Stimulated activated naive CD8-positive, alpha-beta T cell treated with anti-CD3 and anti-CD28 coated beads, Interleukin-15, amount 100 ng/mL, for 72 hours (primary cell): ENCODE results near the gene DLAT.
"Not testable (repeated sequence)": the region's sequence is repeated elsewhere in the genome, so short reads cannot be mapped to it uniquely, and the experiment has no call there.

Experiments used
- ATAC-seq: fragments of 150-1000 bp; cut with Tn5 transposase; 2 replicates; pipeline ENCODE4 v1.10.0; 2021; ENCODE audit warnings: mild to moderate bottlenecking, moderate library complexity
- DNase-seq, 2 donors: peaks; one replicate each; pipeline ENCODE4 v3.0.0; 2021 to 2022
- H3K27ac Mint-ChIP-seq, 2 donors: one replicate each; pipeline ENCODE4 v1.8.0; 2022; ENCODE audit warnings: mild to moderate bottlenecking in 2 of 2, mixed read lengths in 2 of 2, moderate library complexity in 2 of 2
- H3K27me3 Mint-ChIP-seq: one replicate; pipeline ENCODE4 v1.8.0; 2022; ENCODE audit warnings: mixed read lengths
- H3K4me1 Mint-ChIP-seq: one replicate; pipeline ENCODE4 v1.8.0; 2022; ENCODE audit warnings: mild to moderate bottlenecking, mixed read lengths
- H3K4me3 Mint-ChIP-seq, 2 donors: one replicate each; pipeline ENCODE4 v1.8.0; 2022; ENCODE audit warnings: mild to moderate bottlenecking in 2 of 2, mixed read lengths in 2 of 2, moderate library complexity in 1 of 2
- H3K9me3 Mint-ChIP-seq, 2 donors: one replicate each; pipeline ENCODE4 v1.8.0; 2022; ENCODE audit warnings: mixed read lengths in 2 of 2

Gene DLAT

DNA sequence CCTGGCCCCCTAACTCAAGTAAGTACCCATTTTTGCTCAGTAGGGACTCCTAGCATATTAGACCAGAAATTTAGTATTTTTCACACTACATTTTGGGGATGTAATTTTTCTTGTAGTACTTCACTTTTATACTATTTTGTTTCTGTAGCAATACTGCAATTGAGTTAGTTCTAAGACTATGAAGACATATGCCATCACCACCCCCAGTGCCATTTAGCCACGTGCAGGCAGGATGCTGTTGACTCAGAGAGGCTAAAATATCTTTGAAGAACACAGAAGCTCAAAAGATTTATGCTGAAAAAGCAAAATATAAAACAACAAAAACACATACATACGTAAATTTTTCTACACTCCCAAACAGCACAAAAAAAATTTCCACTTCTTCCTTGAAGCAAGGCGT is 29.1 kb upstream of the DLAT start:
- H3K27ac Mint-ChIP-seq = no peak overlapping the region
- no peaks in the 10 kb centered on the region for H3K27me3 Mint-ChIP-seq
- no peak for DNase-seq
- no peaks in the 10 kb centered on the region for H3K9me3 Mint-ChIP-seq
- no peak overlapping the region for H3K4me3 Mint-ChIP-seq
- no peaks in the 10 kb centered on the region for H3K4me1 Mint-ChIP-seq
- ATAC-seq = no peak

DNA sequence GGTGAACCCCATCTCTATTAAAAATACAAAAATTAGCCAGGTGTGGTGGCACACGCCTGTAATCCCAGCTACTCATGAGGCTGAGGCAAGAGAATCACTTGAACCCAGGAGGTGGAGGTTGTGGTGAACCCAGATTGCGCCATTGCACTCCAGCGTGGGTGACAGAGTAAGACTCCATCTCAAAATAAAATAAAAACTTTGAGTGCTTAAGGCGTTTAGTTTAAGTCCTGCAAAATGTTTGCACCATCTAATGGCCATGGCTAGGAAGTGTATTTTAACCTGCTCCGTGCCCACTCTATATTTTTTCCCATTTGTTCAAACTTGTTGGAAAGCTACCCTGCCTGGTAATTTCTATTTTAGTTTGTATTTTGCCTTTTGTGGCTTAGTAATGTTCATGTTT is 28.5 kb upstream of the DLAT start:
- H3K27ac Mint-ChIP-seq, DNase-seq, H3K9me3 Mint-ChIP-seq, H3K4me1 Mint-ChIP-seq, ATAC-seq, H3K4me3 Mint-ChIP-seq, H3K27me3 Mint-ChIP-seq: not testable (repeated sequence)

DNA sequence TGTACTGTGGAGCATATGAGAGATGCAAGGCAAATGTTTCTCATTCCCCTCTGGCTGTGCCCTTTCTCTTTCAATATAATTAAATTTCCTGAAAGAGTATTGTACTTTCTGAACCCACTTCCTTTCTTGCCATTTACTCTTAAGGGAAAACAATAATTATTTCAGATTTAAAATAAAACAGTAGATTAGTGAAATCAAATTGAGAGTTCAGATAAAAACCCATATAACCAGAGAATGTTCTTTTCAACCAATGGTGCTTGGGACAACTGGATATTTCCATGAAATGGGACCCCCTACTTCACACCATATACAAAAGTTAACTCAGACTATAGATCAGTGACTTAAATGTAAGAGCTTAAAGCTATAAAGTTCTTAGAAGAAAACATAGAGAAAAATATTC is 26.1 kb upstream of the DLAT start:
- H3K27ac Mint-ChIP-seq = no peak overlapping the region
- no peaks in the 10 kb centered on the region for H3K9me3 Mint-ChIP-seq
- H3K4me3 Mint-ChIP-seq = no peak overlapping the region
- ATAC-seq = no peak
- no peaks in the 10 kb centered on the region for H3K27me3 Mint-ChIP-seq
- H3K4me1 Mint-ChIP-seq = no peaks in the 10 kb centered on the region
- DNase-seq = no peak

DNA sequence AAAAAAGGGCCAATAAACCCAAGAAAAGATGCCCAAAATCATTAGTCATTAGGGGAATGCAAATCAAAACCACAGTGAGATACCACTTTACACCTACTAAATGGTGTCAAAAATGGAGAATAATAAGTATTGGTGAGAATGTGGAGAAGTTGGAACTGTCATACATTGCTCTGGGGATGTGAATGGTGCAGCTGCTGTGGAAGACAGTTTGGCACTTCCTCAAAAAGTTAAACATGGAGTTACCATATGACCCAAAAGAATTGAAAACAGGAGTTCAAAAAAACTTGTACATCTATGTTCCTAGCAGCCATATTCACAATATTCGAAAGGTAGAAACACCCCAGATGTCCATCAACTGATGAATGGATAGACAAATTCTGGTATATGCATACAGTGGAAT is 24.5 kb upstream of the DLAT start:
- H3K9me3 Mint-ChIP-seq = no peaks in the 10 kb centered on the region
- H3K4me3 Mint-ChIP-seq = no peak overlapping the region
- DNase-seq = no peak
- no peaks in the 10 kb centered on the region for H3K27me3 Mint-ChIP-seq
- H3K4me1 Mint-ChIP-seq = no peaks in the 10 kb centered on the region
- ATAC-seq = no peak
- no peak overlapping the region for H3K27ac Mint-ChIP-seq

DNA sequence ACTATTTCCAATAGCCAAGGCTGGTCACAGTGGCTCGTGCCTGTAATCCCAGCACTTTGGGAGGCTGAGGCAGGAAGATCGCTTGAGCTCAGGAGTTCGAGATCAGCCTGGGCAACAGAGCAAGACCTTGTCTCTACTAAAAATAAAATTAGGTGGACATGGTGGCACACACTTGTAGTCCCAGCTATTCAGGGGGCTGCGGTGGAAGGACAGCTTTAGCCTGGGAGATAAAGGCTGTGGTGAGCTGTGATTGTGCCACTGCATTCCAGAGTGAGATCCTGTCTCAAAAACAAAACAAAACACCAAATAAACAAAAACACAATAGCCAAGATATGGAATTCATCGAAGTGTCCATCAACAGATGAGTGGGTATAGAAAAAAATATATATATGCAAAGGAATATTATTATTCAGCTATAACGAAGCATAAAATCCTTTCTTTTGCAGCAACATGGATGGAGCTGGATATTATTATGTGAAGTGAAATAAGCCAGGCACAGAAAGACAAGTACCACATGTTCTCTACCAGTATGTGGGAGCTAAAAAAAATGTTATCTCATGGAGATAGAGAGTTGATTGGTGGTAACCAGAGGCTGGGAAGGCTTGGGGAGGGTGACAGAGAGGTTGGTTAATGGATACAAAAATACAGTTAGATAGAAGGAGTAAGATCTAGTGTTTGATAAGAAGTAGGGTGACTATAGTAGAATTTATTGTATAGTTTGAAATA is 22.6 kb upstream of the DLAT start:
- no peak overlapping the region for H3K27ac Mint-ChIP-seq
- DNase-seq (no peak), ATAC-seq (no peak)
- H3K27me3 Mint-ChIP-seq = peaks cover 9% of the 10 kb centered on the region
- no peaks in the 10 kb centered on the region for H3K4me1 Mint-ChIP-seq
- no peak overlapping the region for H3K4me3 Mint-ChIP-seq
- H3K9me3 Mint-ChIP-seq = no peaks in the 10 kb centered on the region

DNA sequence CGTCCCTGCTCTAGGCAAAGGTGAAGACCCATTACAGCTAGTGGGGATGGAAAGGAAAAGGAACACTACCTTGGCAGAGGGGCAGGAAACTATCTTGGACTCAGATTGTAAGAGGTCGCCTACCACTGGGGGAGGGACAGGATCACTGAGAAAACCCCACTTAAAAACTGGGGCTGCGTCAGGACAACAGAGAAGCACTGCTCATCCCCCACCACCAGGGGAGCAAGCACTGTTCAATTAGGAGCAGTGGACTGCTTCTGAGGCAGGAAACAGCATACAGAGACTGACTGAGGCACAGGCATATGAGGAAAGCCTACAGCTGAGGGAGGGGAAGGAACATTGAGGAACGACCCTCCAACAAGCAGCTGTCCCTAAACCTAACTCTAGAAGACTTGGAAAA is 20.8 kb upstream of the DLAT start:
- peak overlapping the region in 1 of 2 donors; percentile 66 for H3K27ac Mint-ChIP-seq
- peaks cover 22% of the 10 kb centered on the region for H3K27me3 Mint-ChIP-seq
- H3K4me3 Mint-ChIP-seq = no peak overlapping the region
- H3K9me3 Mint-ChIP-seq = no peaks in the 10 kb centered on the region
- H3K4me1 Mint-ChIP-seq = no peaks in the 10 kb centered on the region
- DNase-seq = peak in 1 of 2 donors; percentile 3
- peak; percentile 74 for ATAC-seq

DNA sequence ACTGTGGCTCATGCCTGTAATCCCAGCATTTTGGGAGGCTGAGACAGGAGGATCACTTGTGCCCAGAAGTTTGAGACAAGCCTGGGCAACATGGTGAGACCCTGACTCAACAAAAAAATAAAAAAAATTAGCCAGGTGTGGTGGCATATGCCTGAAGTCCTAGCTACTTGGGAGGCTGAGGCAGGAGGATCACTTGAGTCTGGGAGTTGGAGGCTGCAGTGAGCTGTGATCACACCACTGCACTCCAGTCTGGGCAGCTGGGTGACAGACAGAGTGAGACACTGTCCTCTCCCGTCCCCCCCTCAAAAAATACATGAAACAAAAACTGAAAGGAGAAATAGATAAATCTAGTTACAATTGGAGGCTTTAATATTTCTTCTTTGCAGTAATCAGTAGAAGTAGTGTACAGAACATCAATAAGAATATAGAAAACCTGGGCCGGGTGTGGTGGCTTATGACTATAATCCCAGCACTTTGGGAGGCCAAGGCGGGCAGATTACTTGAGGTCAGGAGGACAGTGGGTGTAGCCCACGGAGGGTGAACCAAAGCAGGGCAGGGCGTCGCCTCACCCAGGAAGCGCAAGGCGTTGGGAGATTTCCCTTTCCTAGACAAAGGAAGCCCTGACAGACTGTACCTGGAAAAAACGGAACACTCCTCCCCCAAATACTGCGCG is 19.6 kb upstream of the DLAT start:
- Mint-ChIP-seq H3K4me3 (no peak overlapping the region), H3K27ac (no peak overlapping the region), H3K4me1 (no peaks in the 10 kb centered on the region), H3K27me3 (peaks cover 22% of the 10 kb centered on the region), H3K9me3 (no peaks in the 10 kb centered on the region)
- ATAC-seq = no peak
- DNase-seq = no peak

DNA sequence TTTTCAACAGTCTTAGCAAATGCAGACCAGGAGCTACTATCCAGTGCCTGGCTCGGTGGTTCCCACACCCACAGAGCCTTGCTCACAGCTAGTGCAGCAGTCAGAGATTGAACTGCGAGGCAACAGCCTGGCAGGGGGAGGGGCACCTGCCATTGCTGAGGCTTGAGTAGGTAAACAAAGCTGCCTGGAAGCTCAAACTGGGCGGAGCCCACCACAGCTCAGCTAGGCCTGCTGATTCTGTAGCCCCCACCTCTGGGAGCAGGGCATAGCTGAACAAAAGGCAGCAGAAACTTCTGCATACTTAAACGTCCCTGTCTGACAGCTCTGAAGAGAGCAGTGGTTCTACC is 19.1 kb upstream of the DLAT start:
- not testable (repeated sequence) for H3K4me3 Mint-ChIP-seq, ATAC-seq, H3K27ac Mint-ChIP-seq, H3K9me3 Mint-ChIP-seq, DNase-seq, H3K4me1 Mint-ChIP-seq
- peaks cover 22% of the 10 kb centered on the region for H3K27me3 Mint-ChIP-seq

DNA sequence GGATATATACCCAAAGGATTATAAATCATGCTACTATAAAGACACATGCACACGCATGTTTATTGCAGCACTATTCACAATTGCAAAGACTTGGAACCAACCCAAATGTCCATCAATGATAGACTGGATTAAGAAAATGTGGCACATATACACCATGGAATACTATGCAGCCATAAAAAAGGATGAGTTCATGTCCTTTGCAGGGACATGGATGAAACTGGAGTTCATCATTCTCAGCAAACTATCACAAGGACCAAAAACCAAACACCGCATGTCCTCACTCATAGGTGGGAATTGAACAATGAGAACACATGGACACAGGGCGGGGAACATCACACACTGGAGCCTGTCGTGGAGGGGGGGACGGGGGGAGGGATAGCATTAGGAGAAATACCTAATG is 13.8 kb upstream of the DLAT start:
- H3K4me3 Mint-ChIP-seq, ATAC-seq, H3K4me1 Mint-ChIP-seq, DNase-seq, H3K27ac Mint-ChIP-seq, H3K9me3 Mint-ChIP-seq: not testable (repeated sequence)
- peaks cover 22% of the 10 kb centered on the region for H3K27me3 Mint-ChIP-seq

DNA sequence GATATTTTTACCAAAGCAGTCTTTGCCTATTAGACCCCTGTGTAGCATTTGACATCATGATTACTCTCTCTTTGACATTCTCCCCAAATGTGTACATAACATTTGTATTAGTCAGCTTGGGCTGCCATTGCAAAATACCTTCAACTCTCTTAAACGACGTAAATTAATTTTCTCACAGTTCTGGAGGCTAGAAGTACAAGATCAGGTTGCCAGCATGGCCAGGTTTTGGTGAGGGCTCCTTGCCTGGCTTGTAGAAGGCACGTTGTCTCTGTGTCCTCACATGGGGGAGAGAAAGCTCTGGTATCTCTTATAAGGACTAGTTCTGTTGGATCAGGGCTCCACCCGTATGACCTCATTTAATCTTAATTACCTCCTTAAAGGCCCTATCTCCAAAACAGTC is 12.3 kb upstream of the DLAT start:
- Mint-ChIP-seq H3K27ac (no peak overlapping the region), H3K9me3 (no peaks in the 10 kb centered on the region), H3K27me3 (peaks cover 11% of the 10 kb centered on the region), H3K4me1 (no peaks in the 10 kb centered on the region), H3K4me3 (no peak overlapping the region)
- ATAC-seq (no peak), DNase-seq (no peak)

DNA sequence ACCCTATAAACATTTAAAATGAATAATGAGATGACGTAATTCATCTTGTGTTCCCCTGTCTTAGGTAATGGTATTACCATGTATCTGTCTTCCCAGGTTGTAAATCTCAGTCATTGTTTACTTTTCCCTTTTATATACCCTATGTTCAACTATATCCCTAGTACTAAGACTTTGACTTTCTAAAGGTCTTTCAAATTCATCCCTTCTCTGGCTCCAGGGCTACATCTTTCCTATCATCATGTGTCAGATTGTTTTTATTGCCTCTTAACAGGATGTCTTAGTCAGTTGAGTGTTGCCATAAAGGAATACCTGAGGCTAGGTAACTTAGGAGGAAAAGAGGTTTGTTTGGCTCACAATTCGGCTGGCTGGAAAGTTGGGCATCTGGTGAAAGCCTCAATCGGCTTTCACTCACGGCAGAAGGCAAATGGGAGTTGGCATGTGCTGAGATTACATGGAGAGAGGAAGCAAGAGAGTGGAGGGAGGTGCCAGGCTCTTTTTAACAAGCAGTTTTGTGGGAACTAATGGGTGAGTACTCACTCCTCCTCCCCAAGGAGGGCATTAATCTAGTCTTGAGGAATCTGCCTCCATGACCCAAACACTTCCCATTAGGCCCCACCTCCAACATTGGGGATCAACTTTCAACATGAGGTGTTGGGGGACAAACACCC is 11.6 kb upstream of the DLAT start:
- Mint-ChIP-seq H3K4me3 (no peak overlapping the region), H3K4me1 (no peaks in the 10 kb centered on the region), H3K9me3 (no peaks in the 10 kb centered on the region), H3K27me3 (peaks cover 3% of the 10 kb centered on the region), H3K27ac (no peak overlapping the region)
- DNase-seq = no peak
- no peak for ATAC-seq

DNA sequence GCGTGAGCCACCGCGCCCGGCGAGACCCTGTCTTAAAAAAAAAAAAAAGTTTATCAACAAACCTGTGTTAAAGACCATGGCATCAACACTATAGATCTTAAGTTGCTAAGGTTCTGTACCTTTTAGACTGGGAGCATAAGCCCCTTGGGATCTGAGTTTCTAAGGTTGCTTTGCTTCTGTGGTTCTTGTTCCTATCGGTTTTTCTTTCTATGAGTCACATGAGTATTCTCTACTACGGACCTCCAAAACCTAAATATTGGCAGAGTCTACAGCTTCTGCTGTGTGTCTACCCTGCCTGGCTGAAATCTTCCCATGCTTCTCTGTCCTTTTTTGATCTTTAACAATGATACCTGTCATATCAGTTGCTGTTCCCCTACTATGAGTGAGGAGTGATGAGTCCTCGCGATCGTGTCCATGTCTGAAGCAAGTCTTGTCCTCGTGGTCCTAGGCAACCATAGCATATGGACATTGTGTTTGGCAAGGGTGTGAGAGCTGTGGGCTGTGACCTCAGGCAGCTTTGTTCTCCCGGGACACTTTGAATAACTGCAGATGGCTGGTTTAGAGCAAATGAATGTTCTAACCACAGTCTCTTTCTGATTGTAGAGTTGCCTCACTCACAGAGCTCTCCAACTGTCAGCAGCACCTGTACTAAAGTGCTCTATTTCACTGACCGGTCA is 9.0 kb upstream of the DLAT start:
- ATAC-seq (no peak), DNase-seq (no peak)
- H3K4me1 Mint-ChIP-seq = no peaks in the 10 kb centered on the region
- H3K27ac Mint-ChIP-seq = no peak overlapping the region
- no peaks in the 10 kb centered on the region for H3K9me3 Mint-ChIP-seq
- H3K27me3 Mint-ChIP-seq = no peaks in the 10 kb centered on the region
- H3K4me3 Mint-ChIP-seq = no peak overlapping the region

DNA sequence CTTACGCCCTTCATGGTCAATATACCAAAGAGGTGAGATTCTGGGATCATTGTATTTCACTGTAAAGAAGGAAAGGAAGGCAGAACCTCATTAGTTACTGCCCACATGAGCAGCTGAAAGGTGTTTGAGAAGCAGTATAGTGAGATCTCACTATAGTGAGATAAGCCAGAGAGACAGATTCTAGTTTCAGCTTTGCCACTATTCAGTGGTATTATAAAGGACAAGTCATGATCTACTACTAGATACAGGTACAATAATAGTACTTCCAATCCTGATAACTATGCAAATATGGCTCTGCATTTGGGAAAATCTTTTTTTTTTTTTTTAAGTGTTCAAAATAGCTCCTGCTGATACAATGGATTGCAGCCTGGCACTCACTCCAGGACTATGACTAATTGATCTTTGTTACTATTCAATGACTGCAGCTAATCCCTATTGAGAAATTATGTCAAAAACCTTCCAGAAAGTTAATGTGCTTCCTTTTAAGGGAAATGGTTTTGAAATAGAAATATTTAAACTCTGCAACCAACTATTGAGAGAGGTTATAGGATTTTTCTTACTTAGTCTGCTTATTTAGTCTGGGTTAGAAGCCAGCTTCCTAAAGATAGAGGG is 8.3 kb upstream of the DLAT start:
- no peak for DNase-seq
- ATAC-seq = no peak

DNA sequence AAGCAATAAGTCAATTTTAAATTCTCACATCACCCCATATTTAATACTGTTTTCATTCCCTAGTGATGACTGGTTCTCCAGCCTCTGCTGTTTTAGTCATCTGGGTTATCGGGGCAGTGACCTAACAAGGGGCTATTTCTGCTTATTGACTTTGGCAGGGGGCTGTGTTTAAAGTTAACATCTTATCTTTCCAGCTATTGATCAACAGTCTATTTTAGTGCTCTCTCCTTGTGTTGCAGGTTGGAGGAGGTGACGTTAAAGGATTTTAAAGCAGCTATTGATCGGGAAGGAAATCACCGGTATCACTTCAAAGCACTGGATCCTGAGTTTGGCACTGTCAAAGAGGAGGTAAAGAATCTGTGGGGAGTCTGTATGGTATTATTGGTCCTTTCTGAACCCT is 7.7 kb upstream of the DLAT start:
- no peak for ATAC-seq
- H3K27ac Mint-ChIP-seq = peak overlapping the region in 1 of 2 donors; percentile 5
- no peaks in the 10 kb centered on the region for H3K4me1 Mint-ChIP-seq
- no peak for DNase-seq
- no peak overlapping the region for H3K4me3 Mint-ChIP-seq
- H3K9me3 Mint-ChIP-seq = no peaks in the 10 kb centered on the region
- no peaks in the 10 kb centered on the region for H3K27me3 Mint-ChIP-seq

More for the DNA sequence above, 8.3 kb upstream of the DLAT start:
- no peaks in the 10 kb centered on the region for H3K4me1 Mint-ChIP-seq
- H3K4me3 Mint-ChIP-seq = no peak overlapping the region
- no peaks in the 10 kb centered on the region for H3K27me3 Mint-ChIP-seq
- no peak overlapping the region for H3K27ac Mint-ChIP-seq
- H3K9me3 Mint-ChIP-seq = no peaks in the 10 kb centered on the region

DNA sequence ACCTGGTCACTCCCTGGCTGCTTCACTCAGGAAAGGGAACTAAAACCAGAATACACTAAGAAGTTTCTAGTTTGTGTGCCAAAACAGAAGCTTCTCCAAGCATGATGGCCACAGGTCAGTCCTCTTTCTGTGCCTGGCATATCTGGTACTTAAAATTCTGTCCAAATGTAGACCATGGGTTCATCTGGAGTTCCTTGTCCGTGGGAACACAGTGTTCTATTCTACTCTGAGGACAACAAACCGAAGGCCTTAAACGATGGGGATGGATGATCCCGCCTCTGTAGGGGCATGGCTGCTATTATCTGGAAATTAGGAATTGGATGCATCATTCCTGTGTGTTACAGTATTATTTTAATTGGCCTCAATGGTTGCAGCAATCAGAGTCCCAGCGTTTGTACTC is 6.1 kb upstream of the DLAT start:
- ATAC-seq (no peak), DNase-seq (no peak)
- H3K27me3 Mint-ChIP-seq = no peaks in the 10 kb centered on the region
- H3K9me3 Mint-ChIP-seq = no peaks in the 10 kb centered on the region
- no peak overlapping the region for H3K27ac Mint-ChIP-seq
- H3K4me3 Mint-ChIP-seq = no peak overlapping the region
- peaks cover 10% of the 10 kb centered on the region for H3K4me1 Mint-ChIP-seq

DNA sequence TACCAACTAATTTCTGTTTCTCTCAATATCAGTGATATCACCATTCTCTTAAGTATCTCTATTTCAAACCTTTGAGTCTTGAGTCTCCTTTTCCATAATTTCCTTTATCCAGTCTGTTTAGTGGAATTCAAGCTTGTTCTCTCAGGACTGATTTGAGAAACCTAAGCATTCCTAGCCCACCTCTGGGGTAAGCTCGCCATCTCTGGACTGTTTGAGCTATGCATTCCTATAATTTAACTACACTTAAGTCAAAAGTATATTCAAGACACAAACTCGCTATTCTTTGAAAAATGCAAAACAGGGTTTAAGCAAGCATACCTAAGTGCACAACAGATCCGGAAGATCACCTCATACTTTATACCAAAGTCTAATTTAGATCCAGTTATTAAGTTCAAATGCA is 2.1 kb upstream of the DLAT start:
- Mint-ChIP-seq H3K4me3 (peak overlapping the region; percentile 16 to 47), H3K27me3 (no peaks in the 10 kb centered on the region), H3K9me3 (no peaks in the 10 kb centered on the region), H3K27ac (no peak overlapping the region), H3K4me1 (peaks cover 13% of the 10 kb centered on the region)
- DNase-seq = no peak
- no peak for ATAC-seq
